Osteoblast (primary cell): ENCODE results near the gene CXCR3. TPM values are rescaled to one million over a fixed set of nuclear protein-coding genes. Genes with fewer than 3 reads are reported as not detected.
"Not testable (repeated sequence)": the region's sequence is repeated elsewhere in the genome, so short reads cannot be mapped to it uniquely, and the experiment has no call there.

Experiments used
- DNase-seq: peaks from one replicate; pipeline ENCODE4 v3.0.0; 2011; ENCODE audit warnings: low spot score, mixed read lengths; ENCODE audit not compliant: insufficient read length; ENCODE audit errors: missing footprints
- H2AFZ ChIP-seq: 2 replicates; pipeline ENCODE4 v1.6.0; 2011; ENCODE audit warnings: mild to moderate bottlenecking, low read length
- H3K27ac ChIP-seq: 2 replicates; pipeline ENCODE4 v1.5.1; 2011; ENCODE audit warnings: mild to moderate bottlenecking, low read depth, low read length, moderate library complexity
- H3K27me3 ChIP-seq: 2 replicates; pipeline ENCODE4 v1.6.0; 2012; ENCODE audit warnings: mild to moderate bottlenecking, control low read depth, inconsistent platforms, low read length, moderate library complexity; ENCODE audit not compliant: insufficient read depth
- H3K36me3 ChIP-seq: 2 replicates; pipeline ENCODE4 v1.5.1; 2011; ENCODE audit warnings: mild to moderate bottlenecking, low read length, control low read depth, moderate library complexity; ENCODE audit not compliant: insufficient read depth
- H3K4me1 ChIP-seq: 2 replicates; pipeline ENCODE4 v1.5.1; 2011; ENCODE audit warnings: mild to moderate bottlenecking, low read length, control low read depth, moderate library complexity; ENCODE audit not compliant: insufficient read depth
- H3K4me2 ChIP-seq: 2 replicates; pipeline ENCODE4 v1.6.0; 2011; ENCODE audit warnings: mild to moderate bottlenecking, low read length; ENCODE audit not compliant: insufficient read depth
- H3K4me3 ChIP-seq: fragments of 200-600 bp; sonication (generic); 3 replicates; pipeline ENCODE4 v1.5.1; 2012; ENCODE audit warnings: mild to moderate bottlenecking, low read length, inconsistent platforms; ENCODE audit not compliant: insufficient read depth
- H3K79me2 ChIP-seq: 2 replicates; pipeline ENCODE4 v1.6.0; 2012; ENCODE audit warnings: mild to moderate bottlenecking, low read length, control low read depth, inconsistent platforms; ENCODE audit not compliant: insufficient read depth
- H3K9me3 ChIP-seq: 2 replicates; pipeline ENCODE4 v1.5.1; 2011; ENCODE audit warnings: low read depth, low read length, control low read depth
- H4K20me1 ChIP-seq: 2 replicates; pipeline ENCODE4 v1.6.0; 2012; ENCODE audit warnings: mild to moderate bottlenecking, low read length, control low read depth; ENCODE audit not compliant: insufficient read depth
- total RNA-seq: library from RNA; depleted of rRNA; stranded (reverse); fragments of >200 nt; gene quantifications from 2 replicates; pipeline ENCODE4 v1.2.3, GENCODE V29; 2012
- TF ChIP-seq, protein P1 (sequence below): IDR thresholded peaks from 2 replicates; pipeline ENCODE4 v1.5.1; 2011; ENCODE audit warnings: mild to moderate bottlenecking, low read depth, low read length, moderate library complexity; ENCODE audit errors: extremely low read depth

CXCR3 gene
- total RNA-seq, 1 donor, result not detected

DNA sequence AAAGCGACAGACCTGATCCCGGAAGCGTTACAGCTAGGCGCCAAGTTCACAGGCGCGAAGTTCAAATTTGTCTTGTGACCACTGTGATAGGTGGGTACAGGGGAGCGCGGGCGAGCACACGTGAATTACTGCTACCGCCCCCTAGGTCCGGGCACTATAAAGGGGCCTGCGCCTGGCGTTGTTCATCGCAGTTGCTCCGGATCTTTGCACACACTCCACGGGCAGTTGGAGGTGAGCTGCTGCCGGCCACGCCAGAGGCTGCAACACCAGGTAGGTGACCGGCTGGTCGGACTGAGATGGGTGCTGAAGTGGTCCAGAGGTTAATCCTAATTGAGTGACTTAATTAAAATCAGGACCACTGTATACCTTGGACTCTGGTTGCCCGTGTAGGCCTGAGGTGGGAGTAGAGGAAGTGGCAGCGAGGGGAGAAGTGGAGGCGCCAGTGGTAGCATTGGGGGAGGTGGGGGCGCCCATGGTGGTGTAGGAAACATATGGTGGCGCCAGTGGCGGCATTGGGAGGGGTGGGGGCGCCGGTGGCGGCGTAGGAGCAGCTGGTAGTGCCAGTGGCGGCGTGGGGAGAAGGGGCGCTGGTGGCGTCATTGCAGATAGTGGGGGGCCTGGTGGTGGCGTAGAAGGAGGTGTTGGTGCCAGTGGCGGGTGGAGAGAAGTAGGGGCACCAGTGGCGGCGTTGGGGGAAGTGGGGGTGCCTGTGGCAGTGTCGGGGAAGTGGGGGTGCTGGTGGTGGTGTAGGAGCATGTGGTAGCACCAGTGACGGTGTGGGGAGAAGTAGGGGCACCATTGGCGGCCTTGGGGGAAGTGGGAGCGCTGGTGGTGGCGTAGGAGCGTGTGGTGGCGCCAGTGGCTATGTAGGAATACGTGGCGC lies 39.8 kb downstream of the CXCR3 start, which contains the start of gene GCNA:
Gene GCNA (plus strand): TSS at position 185 of the 883 bp plus-strand sequence. CDS start 2,385 bp downstream, outside the sequence.
- no peaks in the 10 kb centered on the region for H4K20me1 ChIP-seq
- no peak within 1 kb of the TSS for H3K4me3 ChIP-seq
- H3K27me3 ChIP-seq, result no peaks in the 10 kb centered on the region
- no peaks in the 10 kb centered on the region for H3K9me3 ChIP-seq
- no peak within 1 kb of the TSS for H3K27ac ChIP-seq
- peaks cover 2% of the 10 kb centered on the region for H3K79me2 ChIP-seq
- TF ChIP-seq, protein P1, sequence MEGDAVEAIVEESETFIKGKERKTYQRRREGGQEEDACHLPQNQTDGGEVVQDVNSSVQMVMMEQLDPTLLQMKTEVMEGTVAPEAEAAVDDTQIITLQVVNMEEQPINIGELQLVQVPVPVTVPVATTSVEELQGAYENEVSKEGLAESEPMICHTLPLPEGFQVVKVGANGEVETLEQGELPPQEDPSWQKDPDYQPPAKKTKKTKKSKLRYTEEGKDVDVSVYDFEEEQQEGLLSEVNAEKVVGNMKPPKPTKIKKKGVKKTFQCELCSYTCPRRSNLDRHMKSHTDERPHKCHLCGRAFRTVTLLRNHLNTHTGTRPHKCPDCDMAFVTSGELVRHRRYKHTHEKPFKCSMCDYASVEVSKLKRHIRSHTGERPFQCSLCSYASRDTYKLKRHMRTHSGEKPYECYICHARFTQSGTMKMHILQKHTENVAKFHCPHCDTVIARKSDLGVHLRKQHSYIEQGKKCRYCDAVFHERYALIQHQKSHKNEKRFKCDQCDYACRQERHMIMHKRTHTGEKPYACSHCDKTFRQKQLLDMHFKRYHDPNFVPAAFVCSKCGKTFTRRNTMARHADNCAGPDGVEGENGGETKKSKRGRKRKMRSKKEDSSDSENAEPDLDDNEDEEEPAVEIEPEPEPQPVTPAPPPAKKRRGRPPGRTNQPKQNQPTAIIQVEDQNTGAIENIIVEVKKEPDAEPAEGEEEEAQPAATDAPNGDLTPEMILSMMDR, result no peak
- no peaks in the 10 kb centered on the region for H3K4me1 ChIP-seq
- no peak within 1 kb of the TSS for H3K4me2 ChIP-seq
- no peak within 1 kb of the TSS for H2AFZ ChIP-seq
- DNase-seq, result no peak
- peaks cover 18% of the 10 kb centered on the region for H3K36me3 ChIP-seq

DNA sequence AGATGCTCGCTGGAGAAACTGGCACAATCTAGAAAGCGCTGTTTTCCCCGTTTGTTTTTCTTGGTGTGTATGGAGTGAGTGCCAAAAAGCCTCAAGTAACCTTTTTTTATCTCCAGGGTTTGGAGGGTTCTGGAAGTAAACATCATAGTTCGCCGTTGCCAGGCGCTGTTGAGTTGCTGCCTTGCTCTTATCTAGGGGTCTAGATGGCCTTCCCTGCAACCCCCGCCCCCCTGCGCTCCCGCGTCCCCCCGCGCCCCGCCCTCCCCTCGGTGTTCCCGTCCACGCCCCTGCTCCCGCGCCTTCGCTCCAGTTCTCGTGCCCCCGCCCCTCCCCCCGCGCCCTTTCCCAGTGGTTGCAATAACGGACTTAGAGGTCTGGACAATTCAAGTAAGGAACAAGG lies 40.6 kb downstream of the CXCR3 start:
- Histone ChIP-seq H3K27me3 (no peaks in the 10 kb centered on the region), H3K36me3 (peaks cover 25% of the 10 kb centered on the region), H3K9me3 (no peaks in the 10 kb centered on the region), H3K4me3 (no peak overlapping the region), H3K4me1 (no peaks in the 10 kb centered on the region), H3K4me2 (no peak overlapping the region), H2AFZ (no peak overlapping the region), H4K20me1 (no peaks in the 10 kb centered on the region), H3K27ac (no peak overlapping the region), H3K79me2 (peaks cover 2% of the 10 kb centered on the region)
- DNase-seq, result no peak
- TF ChIP-seq, protein P1, result no peak

DNA sequence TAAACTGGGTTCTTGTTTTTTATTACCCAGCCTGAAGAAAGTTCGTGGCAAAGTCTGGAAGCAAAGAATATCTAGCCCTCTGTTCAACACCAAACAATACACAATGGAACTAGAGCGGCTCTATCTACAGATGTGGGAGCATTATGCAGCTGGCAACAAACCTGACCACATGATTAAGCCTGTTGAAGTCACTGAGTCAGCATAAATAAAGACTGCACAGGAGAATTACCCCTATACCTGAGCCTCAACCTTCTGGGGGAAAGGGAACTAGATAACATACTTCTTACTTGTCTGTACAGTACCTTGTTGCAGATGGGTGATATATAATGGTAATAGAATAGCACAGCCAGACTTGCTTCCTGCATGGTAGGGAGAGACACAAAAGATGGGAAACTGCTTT lies 44.7 kb downstream of the CXCR3 start:
- H4K20me1 ChIP-seq, result no peaks in the 10 kb centered on the region
- TF ChIP-seq, protein P1, result no peak
- no peak for DNase-seq
- H3K4me1 ChIP-seq, result no peaks in the 10 kb centered on the region
- H3K4me2 ChIP-seq, result no peak overlapping the region
- no peaks in the 10 kb centered on the region for H3K9me3 ChIP-seq
- H2AFZ ChIP-seq, result no peak overlapping the region
- H3K79me2 ChIP-seq, result peaks cover 2% of the 10 kb centered on the region
- no peak overlapping the region for H3K4me3 ChIP-seq
- H3K27me3 ChIP-seq, result no peaks in the 10 kb centered on the region
- no peak overlapping the region for H3K27ac ChIP-seq
- peaks cover 29% of the 10 kb centered on the region for H3K36me3 ChIP-seq

DNA sequence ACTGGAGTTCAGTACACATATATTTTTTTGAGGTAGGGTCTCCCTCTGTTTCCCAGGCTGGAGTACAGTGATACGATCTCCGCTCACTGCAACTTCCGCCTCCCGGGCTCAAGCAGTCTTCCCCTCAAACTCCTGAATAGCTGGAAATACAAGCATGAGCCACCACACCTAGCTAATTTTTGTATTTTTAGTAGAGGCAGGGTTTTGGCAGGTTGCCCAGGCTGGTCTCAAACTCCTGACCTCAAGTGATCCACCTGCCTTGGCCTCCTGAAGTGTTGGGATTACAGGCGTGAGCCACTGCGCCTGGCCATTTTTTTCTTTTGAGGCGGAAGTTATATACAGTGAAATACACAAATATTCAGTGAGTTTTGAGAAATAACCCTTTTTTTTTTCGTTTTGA lies 46.9 kb downstream of the CXCR3 start:
- peaks cover 40% of the 10 kb centered on the region for H3K36me3 ChIP-seq
- H4K20me1 ChIP-seq, H3K4me2 ChIP-seq, H3K4me1 ChIP-seq, H3K27me3 ChIP-seq, H3K4me3 ChIP-seq, H3K79me2 ChIP-seq, H3K9me3 ChIP-seq, H2AFZ ChIP-seq, DNase-seq, H3K27ac ChIP-seq: not testable (repeated sequence)

Other genes starting within 250 kb of the CXCR3 start
- gene OGT, start 85.4 kb downstream of the CXCR3 start, total RNA-seq, result 200 and 215 TPM in 2 replicates
- 4.3 and 4.4 TPM in 2 replicates for gene GCNA, start 40.1 kb downstream of the CXCR3 start, total RNA-seq
- not detected in 2 replicates for gene CXorf49, start 99.8 kb upstream of the CXCR3 start, total RNA-seq
- gene CXorf49B, start 144.8 kb upstream of the CXCR3 start, total RNA-seq, result not detected in 2 replicates